GM18909 (cell line): Measurements from ENCODE around the gene TMTC2.
A peak's percentile ranks its signal among the peaks of the same experiment; 100 is the strongest.

Experiments used
- ATAC-seq: cut with Tn5 transposase; IDR thresholded peaks from one replicate; pipeline ENCODE4 v1.9.1; 2021; ENCODE audit warnings: mild to moderate bottlenecking; ENCODE audit not compliant: unreplicated experiment, poor library complexity

The TMTC2 gene

GRCh38 chr12:82675246-82675645, 11.5 kb upstream of the TMTC2 start:
- ATAC-seq, result no peak

GRCh38 chr12:82682326-82682725, 4.4 kb upstream of the TMTC2 start:
- ATAC-seq, result no peak

DNA sequence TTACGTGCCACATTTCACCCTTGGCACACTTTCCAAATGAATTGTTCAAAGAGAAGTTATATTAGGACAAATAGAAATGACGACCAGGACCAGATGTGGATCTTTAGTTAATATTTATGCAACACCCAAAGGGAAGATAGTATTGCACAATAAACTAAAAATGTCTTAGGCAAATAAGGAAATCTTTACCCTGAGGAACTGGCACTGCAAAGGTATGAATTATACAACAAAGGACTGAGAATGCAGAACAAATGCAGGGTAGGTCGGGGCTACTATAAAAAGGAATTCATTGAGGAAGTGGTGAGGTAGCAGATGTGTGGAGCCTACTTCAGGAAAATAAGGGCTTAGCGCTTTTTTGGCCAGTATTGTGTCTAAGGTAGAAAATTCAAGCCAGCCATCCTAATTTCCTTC, 3.9 kb upstream of the TMTC2 start:
- ATAC-seq, result no peak

DNA sequence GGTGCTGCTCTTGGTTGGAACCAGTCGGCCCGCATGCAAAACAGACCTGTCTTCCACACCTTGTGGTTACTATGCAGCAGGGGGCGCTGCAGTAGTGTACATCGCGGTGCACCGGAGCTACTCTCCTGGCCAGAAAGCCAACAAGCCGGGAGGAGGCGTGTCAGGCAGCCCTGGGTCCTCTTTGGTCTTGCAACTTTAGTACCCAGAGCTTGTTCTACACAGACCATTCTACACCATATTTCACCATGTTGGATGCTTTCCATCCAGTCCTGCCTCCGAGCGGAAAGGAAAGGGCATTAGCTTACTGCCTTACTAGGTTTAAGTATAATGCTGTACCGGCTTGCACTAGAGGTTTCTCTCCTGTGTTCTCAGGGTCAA, 927 bp upstream of the TMTC2 start:
- peak; percentile 65 for ATAC-seq

DNA sequence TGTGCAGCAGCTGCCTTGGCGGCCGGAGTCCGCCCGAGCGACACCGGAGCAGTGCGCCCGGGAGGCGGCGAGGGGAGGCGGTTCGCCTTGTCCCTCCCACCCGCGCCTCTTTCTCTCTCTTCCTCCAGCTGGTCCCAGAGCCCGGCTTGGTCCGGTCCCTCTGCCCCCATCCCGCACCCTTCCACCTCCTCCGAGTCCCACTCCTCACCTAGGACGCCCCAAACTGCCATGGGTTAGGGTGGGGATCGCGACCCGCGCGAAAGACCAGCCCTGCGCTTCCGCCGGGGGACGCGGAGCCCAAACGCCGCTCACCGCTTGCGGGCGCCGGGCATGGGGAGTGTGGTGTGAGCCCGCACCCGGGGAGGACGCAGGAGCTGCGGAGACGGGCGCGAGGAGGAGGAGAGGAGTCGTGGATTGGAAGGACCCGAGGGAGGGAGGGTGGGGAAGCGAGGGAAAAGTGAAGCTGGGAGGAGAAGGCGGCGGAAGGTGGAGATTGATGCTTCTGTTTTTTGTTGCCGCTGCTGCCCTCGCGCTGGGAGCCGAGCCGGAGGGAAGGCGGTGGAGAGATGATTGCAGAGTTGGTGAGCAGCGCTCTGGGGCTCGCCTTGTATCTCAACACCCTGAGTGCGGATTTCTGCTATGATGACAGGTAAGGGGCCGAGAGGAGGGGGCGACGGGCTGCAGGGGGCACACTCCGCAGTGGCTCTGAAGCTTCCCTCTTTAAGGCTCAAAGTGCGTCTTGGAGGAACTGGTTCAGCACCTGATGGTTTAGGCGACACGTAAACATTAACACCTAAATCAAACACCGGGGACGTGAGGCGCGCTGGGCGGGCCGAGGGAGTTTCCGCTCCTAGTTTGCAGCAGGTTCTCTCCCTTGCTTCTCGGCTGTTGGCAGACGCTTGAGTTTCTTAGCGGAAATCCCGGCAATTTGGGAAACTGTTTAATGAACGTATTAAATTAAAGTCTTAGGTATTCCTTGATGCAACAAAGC, 610 bp downstream of the TMTC2 start:
- ATAC-seq, result peak; percentile 40

DNA sequence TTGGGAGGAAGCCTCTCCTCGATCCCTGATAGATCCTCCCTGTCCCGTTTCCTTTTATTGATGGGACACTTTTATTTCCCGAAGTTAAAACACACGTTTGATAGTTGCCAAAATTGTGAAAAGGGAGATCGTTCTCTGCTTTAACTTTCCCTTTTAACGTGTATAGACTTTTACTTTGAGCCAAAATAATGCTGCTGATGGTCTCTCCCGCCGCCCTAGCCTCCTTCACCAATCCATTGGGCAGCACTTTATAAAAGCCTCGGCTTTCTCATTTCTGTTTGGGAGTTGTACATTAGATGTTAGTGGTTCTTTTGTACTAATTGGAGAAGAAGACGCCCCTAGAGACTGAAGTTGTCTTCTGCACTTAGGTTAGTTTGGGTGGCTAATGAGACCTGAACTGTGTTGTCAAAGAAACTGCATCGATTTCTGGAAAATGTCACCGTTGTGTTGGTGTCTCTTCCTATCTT, 1.4 kb downstream of the TMTC2 start:
- ATAC-seq, result no peak

DNA sequence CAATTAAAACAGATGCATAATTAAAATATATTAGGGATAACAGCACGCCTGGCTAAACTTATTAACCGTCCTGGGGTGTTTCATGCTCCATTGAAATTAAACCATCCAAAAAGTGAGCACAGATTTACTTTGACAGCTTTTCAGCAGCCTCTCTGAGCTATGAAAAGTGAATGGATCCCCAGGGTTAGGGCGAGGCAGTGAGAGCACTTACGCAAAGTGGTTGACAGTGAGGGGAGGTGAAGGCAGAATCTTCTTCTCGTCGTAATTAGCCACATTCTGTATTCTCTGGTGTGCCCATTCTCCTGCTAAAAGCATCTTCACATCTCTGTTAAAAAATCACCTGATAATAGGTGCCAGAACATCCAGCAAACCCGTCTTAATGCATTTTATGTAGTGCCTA, 1.9 kb downstream of the TMTC2 start:
- ATAC-seq, result no peak

- no peak for ATAC-seq
These were observed 3.3 kb downstream of the TMTC2 start for GRCh38 chr12:82690006-82690405.

DNA sequence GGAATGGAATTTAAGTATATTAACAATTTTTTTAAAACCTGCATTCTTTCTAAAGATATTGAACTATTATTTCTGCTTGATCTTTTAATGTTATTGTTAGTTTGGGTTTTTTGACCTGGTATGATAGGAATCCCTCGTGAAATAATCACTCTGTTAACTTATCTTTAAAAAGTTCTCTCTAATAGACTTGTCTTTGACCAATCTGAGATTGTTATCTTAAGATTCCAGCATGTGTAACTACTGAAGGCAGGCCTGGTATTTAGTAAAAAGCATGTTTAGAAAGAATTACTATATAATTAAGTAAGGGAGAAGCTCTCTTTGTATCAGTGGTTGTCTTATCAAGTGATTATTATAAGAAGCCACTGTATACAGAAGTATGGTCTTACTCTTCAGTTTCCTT, 4.8 kb downstream of the TMTC2 start:
- ATAC-seq, result no peak

GRCh38 chr12:82694276-82694675, 7.6 kb downstream of the TMTC2 start:
- no peak for ATAC-seq

DNA sequence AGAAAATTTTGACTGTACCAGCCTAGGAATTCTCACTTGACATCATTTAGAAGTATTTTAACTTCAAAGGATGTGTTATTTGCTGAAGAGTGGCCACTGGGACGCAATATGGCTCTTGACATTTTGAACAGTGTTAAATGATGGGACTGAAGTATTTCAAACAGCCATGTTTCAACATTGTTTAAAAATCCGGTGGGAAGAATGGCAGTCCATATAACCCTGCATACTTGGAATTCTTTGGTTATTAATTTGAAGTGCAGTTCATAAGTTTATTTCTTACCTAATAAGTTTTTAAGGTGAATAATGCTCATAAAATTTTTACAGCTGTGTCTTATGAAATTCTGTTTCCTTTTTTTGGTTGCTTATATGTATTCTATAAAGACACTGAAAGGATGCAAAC, 8.3 kb downstream of the TMTC2 start:
- no peak for ATAC-seq

DNA sequence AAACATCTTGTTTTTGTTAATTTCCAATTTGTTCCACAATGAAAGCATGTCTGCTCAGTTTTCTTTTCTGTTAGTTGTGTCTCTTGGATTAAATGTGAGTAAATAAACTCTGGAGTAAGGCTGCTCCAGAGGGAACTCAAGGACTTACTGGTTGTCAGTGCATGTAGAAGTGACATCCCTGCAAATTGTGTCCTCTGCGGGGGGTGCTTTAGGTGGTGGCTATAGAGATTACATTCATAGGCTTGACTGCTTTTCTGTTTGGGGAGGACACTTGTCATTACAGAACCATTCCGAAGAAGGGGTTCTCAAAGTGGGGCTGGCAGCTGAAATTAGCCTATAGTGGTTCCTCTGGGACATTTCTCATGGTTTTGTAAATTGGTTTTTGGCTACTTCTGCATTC, 8.8 kb downstream of the TMTC2 start:
- no peak for ATAC-seq

GRCh38 chr12:82696543-82696942, 9.8 kb downstream of the TMTC2 start:
- ATAC-seq, result no peak

DNA sequence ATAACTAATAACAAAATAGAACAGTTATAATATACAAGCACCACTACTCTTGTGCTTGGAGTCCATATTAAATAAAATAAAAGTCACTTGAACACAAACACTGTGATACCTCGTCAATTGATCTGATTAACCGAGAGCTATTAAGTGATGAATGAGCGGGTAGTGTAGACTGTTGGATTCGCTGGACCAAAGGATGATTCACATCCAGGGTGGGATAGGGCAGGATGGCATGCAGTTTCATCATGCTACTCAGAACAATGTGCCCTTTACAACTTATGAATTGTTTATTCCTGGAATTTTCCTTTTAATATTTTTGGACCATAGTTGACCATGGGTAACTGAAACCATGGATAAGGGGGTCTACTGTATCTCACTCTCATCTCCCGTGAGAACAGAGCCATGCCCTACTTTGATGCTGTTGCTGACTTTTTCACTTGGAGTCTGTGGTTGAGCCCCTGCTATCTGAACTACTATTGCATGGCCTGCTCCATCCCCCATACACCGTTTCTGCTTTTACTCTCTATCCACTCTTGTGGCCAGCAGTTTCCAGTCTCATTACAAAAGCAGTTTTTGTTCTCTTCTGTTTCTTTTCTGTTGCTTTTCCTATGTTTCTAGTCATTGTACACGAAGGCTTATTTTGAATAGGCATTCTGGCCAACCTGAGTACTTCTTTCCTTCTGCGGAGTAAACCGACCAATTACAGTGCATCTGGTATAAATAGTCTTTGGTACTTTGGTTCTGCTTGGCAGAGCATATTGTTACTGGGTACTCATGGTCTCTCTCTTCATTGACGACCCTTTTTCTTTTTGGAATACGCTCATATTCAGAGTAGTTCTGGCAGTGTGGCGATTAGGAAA, 12.2 kb downstream of the TMTC2 start:
- no peak for ATAC-seq

DNA sequence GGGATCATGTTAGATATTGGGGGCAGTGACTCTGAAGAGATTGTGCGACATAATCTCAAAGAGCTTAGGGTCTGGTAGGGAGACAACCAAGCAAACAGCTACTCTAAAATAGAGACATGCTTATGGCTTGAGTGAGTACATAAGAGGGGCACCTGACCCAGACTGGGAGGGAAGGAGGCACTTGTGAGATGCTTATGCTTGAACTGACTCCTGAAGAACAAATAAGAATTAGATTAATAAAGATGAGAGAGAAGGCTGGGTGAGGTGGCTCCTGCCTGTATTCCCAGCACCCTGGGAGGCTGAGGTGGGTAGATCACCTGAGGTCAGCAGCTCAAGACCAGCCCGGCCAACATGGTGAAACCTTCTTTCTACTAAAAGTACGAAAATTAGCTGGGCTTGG, 19.1 kb downstream of the TMTC2 start:
- no peak for ATAC-seq

GRCh38 chr12:82708061-82708879, 21.6 kb downstream of the TMTC2 start:
- ATAC-seq, result no peak

DNA sequence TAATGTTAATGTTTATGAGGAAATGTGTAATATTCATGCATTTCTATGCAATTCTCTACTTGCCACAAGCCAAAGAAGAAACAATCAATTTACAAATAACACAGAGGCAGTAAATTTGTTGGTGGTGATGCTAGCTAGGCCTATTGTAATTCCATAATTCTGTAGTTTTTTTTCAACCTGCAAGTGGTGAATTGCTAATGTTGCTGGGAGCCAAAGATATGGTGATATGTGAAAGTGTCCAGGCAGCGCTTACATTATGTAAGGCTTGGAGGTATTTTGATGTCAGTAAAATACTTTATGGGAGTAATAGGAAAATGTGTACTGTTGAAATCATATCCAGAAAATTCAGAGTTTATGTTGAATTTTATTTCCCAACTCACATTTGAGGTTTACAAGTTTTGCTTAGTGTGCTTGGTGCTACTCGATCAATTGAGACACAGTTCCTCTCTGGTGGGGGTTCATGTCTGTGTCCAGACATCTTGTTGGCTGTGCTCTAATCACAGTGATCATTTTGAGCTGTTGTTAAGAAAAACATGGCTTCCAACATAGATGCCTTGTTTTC, 23.2 kb downstream of the TMTC2 start:
- ATAC-seq, result no peak

DNA sequence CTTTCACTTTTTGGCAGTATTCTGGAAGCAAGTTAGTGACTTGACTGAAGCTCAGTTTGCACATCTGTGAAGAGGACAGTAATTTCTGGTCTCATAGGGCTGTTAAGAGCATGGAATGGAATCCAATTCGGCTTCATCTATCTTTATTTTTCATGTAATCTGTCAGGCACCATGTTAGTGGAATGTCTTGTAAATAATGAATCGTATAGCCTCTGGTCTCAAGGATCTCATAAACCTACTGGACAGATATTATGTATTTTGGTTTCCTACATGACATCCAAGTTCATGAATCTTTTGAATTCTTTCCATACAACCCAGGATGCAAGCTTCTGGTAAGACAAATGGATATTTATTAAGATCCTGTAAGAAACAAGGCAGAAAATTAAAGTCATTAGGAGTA, 24.0 kb downstream of the TMTC2 start:
- no peak for ATAC-seq

DNA sequence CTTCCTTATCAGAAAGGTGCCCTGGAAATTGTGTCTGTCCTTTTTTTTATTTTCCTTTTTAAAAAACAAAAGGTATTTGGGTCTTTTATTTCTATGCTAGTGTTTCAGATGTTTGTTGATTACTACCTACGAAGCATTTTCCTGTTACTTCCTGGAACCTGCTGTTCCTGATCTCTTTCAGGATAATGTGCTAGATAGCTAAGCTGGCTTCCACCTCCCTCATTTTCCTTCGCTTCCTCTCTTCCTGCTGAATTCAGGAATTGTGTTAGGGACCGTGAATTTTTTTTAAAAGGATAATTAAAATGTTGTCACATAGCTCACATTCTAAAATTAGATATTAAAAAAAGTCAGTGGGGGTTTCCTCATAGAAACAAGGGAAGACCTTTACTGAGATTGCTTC, 27.7 kb downstream of the TMTC2 start:
- no peak for ATAC-seq

DNA sequence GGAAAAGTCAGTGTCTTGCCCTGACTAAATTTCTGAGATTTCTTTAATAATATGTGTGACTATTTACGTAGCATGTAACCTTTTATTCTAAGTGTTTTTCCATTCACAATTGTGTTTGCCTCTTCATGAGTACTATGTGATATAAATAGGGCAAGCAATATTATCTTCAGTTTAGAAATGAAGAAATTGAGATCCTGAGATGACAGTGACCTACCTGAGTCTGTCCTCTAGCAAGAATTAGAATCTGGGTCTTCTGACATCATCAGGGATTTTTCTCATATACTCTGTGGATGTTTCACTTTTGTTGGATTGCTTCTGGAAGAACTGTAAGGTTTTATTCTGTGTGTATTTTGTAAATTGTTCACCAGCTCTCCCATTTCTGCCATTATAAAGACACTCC, 35.0 kb downstream of the TMTC2 start:
- ATAC-seq, result no peak
